Kidney capillary endothelial cell (primary cell): Measurements from ENCODE around the gene RXFP3.
"Not testable (repeated sequence)": the region's sequence is repeated elsewhere in the genome, so short reads cannot be mapped to it uniquely, and the experiment has no call there.

Source experiments
- DNase-seq: peaks from one replicate; pipeline ENCODE4 v3.0.0-alpha.2; 2018; ENCODE audit warnings: low spot score

RXFP3 gene, protein sequence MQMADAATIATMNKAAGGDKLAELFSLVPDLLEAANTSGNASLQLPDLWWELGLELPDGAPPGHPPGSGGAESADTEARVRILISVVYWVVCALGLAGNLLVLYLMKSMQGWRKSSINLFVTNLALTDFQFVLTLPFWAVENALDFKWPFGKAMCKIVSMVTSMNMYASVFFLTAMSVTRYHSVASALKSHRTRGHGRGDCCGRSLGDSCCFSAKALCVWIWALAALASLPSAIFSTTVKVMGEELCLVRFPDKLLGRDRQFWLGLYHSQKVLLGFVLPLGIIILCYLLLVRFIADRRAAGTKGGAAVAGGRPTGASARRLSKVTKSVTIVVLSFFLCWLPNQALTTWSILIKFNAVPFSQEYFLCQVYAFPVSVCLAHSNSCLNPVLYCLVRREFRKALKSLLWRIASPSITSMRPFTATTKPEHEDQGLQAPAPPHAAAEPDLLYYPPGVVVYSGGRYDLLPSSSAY

DNA sequence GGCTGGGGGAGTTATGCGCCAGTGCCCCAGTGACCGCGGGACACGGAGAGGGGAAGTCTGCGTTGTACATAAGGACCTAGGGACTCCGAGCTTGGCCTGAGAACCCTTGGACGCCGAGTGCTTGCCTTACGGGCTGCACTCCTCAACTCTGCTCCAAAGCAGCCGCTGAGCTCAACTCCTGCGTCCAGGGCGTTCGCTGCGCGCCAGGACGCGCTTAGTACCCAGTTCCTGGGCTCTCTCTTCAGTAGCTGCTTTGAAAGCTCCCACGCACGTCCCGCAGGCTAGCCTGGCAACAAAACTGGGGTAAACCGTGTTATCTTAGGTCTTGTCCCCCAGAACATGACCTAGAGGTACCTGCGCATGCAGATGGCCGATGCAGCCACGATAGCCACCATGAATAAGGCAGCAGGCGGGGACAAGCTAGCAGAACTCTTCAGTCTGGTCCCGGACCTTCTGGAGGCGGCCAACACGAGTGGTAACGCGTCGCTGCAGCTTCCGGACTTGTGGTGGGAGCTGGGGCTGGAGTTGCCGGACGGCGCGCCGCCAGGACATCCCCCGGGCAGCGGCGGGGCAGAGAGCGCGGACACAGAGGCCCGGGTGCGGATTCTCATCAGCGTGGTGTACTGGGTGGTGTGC lies at the start of gene RXFP3:
Gene RXFP3 (plus strand): TSS at position 6 of the 636 bp plus-strand sequence. CDS start 355 bp downstream, at position 361.
- no peak for DNase-seq

DNA sequence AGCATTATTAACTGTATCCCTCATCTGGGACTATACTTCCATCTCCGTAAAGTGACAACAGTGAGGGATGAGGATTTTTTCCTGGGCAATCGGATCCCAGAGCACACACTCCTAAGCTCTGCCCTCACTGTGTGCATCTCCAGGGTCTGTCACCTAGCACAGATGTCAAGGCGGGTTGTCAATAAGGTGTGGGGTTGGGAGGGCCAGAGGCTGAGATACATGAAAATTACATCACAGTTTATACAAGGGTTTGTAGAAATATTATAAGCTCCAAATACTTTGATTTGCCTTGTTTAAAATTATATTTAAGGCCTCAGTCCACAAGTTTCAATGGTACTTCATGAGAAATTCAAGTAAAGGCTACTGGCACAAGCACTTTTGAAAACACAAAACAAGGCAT lies 48.9 kb upstream of the RXFP3 start:
- DNase-seq: no peak

DNA sequence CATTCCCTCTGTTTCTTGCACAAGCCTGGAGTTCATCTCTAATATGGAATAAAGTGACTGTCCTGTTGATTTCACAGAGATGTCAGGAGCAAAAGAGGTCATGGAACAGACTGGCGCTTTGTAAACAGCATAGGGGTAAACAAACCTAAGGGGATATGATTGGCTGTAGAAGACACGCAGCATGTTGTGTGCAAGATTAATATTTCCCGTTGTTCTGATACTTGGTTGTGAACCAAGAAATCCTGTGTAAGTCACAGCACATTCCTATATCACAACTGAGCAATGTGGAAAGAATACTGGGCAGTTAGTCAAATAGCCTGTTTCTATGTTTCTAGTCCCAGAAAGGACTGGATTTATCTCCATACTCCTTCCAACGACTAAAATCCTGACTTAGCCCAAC lies 47.6 kb upstream of the RXFP3 start:
- no peak for DNase-seq

DNA sequence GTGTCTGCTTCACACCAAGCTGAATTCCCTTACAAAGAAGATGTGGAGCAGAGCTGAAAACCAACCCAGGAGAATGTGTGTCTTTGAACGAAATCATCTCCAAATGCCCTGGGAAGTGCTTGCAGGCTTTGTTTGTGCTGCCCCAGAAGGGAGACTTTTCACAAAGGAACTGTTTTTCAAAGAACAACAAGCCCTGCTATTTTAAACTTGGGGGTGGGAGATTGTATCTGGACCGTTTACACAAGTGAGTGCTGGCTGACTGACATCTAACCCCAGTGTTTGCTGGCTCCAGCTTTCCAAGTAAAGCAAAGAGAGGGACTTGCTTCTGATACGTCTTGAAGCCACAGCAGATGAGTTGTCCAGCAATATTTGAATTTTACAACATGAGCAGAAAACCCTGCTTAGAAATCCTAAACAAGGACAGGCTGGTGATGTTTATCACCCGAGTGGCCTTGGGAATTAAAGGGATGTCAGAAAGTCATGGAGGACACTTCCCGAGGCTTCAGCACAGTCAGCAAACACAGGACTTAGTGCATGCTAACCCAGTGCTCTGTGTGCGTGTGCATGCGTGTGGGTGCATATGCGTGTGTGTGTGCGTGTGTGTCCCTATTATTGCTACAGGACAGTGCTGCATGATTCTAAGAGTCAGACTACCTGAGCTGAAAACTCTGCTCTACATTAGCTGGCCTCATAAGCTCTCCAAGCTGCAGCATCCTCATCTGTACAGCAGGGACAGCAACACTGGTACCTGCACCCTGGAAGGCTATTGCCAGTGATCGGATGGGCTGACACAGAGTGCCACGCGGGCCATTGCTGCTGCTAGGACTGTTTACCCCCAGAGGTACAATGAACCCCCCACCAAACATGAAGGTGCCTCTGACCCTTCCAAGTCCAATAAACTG lies 45.8 kb upstream of the RXFP3 start:
- no peak for DNase-seq

DNA sequence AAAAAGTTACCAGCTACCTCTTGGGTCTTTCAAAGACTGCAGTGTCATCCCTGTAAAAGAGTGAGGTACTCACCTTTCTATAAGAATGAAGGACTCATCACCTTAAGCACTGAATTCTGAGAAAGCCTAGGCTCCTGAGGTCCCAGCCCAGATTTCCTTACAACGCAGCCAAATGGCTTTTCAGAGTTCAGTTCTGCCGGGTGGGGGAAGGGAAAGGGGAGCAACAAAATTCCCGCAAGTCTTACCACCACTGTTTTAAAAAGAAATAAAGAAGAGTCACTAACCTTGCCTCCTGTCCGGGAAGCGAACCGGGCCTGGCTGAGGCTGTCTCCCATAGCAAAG lies 44.8 kb upstream of the RXFP3 start:
- DNase-seq: no peak

DNA sequence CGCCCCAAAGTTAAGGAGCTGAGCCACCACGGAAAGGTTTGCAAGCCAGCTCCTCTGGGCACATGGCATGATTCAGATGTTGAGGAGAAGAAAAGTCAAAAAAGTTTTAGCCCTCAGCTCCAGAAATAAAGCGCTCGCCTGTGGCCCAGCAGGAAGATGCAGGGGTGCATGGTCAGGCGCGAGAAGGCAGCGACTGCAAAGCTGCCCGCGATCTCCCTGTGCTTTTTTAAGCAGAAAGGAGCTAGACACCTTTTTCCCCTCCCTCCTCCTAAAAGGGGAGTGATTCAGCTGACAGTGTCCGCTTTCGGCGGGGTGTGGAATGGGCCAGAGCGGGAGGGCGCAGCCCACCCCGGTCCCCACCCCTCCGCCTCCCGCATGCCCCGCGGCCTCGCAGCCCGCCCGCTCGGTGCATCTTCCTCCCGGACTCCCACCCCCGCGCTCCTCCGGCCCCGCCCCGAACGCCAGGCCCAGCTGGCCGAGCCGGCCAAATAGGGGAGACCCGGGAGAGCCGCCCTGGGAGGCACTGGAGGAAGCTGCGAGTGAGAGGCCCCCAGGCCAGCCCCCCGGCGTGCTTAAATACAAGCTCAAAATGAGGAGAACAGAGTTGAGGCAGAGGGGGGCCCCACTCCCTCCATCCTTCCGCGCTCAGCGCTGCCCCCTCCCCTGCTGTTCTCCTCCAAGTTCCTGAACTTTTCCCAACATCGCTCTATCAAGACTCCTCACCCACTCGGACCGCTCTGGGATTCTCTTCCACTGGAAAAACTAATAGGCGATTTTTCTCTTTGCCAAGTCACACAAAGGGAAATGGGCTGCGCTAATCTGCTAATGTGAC lies 44.2 kb upstream of the RXFP3 start, which contains the start of gene ADAMTS12:
Gene ADAMTS12 (minus strand): TSS at position 203 of the 832 bp plus-strand sequence. CDS start 134 bp downstream, at position 69.
- DNase-seq: no peak

DNA sequence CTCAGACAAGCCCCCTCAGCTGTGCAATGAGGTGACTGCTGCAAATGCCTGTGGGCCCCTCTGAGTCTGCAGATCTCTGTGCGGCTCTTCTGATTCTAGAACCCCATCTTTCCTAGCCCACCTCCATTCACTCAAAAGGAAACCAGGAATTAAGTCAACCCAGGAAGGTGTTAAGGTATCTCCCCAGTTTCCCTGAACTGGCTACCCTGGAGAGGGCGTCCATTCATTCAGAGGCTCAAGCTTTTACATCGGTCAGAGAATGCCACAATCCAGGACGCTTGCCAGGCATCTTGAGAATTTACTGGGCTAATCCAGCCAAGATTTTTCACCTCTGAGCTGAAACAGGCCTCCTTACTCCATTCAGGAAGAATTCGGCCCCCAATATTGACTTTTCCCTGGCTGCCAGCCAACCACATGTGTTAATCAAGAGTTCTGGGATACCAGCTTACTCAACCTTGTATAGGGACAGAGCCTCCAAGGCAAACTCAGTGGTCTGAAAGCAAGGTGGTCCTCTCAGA lies 43.5 kb upstream of the RXFP3 start:
- DNase-seq: no peak

DNA sequence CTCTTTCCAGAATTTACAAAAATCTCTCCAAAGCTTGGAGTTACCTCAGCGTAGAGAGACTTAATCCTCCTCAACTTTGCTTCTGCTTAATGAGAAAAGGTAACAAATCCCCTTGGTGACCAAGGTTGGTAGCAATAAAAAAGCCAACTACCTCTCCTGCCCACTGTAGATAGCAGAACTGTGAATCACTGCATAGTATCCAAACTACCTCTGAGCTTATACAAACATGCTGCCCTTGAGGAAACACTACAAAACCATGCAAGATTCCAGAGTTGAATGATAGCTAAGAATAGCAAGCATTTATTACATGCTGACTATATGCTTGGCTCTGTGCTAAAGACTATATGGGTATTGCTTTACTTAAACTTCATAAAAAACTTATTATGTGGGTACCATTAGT lies 41.6 kb upstream of the RXFP3 start:
- DNase-seq: no peak

DNA sequence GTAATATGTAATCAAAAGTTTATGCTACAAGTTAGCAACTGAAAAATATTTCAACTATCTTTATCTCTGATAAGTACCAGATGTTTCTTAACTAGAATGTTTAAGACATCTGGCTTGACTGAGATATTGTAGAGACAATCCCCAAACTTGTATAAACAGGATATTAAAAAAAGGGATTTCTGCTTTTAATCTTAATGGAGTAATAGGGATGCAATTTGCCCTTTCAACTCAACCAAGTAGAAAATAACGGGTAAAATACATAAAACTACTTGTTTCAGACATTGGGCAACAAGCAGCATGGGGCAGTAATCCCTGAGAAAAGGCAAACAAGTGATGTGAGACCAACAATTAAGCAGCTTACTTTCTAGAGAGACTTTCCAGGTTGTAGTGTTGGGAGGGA lies 35.0 kb upstream of the RXFP3 start:
- DNase-seq: no peak

DNA sequence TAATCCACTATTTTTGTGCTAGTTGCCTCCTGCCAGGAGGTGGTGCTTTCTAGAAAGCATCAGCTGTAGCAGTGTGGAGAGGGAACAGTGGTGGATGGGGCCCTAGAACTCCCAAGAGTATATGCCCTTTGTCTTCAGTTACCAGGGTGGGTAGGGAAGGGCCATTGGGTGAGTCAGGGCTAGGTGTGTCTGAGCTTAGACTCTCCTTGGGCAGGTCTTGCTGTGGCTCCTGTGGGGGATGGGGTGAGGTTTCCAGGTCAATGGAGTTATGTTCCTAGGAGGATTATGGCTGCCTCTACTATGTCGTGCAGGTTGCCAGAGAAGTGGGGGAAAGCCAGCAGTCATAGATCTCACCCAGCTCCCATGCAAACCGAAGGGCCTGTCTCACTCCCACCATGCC lies 33.1 kb upstream of the RXFP3 start:
- no peak for DNase-seq

DNA sequence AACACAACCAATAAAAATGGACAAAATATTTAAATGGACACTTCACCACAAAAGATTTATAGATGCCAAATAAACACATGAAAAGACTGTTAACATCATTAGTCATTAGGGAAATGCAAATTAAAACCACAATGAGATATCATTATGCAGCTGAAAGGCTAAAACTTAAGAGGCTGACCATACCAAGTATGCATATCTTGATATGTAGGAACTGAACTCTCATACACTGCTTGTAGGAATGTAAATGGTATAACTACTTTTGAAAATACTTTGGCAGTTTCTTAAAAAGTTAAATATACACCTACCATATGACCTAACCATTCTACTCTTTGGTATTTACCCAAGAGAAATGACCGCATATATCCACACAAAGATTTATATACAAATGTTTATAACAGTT lies 30.8 kb upstream of the RXFP3 start:
- DNase-seq: no peak

DNA sequence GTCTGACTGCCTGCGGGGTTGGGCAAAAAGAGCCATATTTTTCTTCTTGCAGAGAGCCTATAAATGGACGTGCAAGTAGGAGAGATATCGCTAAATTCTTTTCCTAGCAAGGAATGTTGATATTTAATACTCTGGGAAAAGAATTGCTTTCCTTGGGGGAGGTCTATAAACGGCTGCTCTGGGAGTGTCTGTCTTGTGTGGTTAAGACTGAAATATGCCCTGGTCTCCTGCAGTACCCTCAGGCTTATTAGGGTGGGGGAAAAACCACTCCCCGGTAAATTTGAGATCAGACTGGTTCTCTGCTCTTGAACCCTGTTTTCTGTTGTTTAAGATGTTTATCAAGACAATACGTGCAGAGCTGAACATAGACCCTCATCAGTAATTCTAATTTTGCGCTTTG lies 29.9 kb upstream of the RXFP3 start:
- not testable (repeated sequence) for DNase-seq

DNA sequence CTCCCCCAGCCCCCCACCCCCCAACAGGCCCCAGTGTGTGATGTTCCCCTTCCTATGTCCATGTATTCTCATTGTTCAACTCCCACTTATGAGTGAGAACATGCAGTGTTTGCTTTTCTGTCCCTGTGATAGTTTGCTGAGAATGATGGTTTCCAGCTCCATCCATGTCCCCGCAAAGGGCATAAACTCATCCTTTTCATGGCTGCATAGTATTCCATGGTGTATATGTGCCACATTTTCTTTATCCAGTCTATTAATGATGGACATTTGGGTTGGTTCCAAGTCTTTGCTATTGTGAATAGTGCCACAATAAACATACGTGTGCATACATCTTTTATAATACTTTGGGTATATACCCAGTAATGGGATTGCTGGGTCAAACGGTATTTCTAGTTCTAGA lies 21.3 kb upstream of the RXFP3 start:
- not testable (repeated sequence) for DNase-seq

DNA sequence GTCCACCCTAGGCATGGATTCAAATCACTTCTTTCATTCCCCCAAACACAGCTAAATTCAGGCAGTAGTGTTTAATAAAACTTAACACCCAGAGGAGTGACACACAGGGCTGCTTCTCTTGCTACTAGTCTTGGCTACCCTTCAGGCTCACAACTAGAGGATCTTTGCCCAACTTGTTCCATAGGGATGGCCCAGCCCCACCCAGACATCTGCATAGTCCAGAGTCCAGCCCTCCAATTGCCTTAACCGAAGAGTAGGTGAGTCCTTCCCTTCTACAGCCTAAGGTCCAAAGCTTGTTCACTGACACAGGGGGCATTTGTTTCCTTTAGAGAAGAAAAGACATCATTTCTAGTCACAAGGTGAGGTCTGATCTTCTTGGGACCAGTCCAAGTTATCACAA lies 15.2 kb upstream of the RXFP3 start:
- DNase-seq: no peak

DNA sequence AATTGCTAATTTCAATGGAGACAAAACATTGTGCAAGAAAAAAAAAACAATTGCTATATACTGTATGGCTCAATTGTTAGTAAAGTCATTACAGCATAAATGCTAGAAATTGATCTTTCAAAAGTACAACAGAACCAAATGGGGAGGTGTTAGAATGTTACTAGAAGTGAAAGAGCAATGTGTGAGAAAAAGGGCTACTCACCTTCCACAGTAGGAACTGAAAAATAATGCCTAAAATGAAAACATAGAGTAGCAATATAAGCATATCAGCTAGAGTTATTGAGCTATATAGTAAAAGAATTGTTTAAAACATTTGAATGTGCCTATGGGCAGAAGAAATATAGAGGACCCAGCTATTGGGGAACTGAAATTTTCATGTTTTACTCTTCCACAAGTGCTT lies 10.9 kb upstream of the RXFP3 start:
- DNase-seq: no peak

DNA sequence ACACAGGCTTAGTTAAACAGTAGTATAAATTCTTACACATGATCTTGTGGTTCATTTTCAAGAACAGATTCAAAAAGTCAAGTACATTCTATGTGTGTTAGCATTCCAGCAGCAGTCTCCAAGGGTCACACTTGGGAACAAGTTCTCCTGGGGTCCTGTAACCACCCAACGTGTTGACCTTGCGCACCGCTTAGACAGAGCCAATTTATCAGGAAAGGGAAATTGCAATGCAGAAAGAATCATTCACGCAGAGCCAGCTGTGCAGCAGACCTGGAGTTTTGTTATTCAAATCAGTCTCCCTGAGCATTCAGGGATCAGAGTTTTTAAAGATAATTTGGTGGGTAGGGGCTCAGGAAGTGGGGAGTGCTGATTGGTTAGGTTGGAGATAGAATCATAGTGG lies 8.5 kb upstream of the RXFP3 start:
- DNase-seq: no peak

DNA sequence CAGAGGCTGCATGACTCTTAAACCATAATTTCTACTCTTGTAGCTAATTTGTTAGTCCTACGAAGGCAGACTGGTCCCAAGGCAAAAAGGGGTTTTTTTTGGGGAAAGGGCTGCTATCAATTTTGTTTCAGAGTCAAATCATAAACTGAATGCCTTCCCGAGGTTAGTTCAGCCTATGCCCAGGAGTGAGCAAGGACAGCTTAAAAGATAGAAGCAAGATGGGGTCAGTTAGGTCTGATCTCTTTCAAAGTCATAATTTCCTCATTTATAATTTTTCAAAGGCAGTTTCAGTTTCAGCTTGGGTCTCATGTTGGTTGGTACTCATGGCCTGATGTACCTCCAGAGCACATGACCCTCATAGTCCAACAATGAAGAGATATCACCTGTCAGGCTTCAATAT lies 7.9 kb upstream of the RXFP3 start:
- DNase-seq: no peak

DNA sequence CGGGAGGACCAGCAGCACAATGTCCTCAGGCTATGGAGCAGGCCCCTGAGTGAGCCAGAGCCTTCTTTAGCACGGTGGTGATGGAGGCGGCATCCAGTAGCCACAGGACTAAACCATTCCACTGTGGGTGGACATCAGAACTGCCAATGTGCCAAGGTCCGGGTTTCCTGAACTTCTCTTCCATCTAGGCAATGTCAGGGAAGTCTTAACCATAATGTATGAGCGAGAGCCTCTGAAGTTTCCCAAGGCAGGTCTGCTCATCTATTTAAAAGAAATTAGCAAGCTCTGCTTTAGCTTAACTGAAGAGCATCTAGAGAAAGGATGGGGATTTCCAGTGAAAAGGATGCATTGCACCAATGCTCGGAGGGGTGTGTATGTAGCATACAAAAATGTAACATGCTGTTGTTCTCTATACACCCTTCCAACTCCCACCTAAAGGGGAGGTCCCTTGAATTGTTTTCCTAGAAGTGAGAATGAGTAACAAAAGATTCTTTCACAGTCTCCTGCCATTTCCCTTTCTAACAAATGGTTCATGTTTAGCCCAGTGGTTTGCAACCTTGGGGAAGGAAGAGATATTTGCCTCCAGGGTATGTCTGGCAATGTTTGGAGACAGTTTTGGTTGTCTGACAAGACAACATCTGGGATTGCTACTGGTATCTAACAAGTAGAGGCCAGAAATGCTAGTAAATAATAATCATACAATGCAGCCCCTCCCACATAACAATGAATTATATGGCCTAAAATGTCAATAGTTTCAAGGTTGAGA lies 6.1 kb upstream of the RXFP3 start:
- no peak for DNase-seq

DNA sequence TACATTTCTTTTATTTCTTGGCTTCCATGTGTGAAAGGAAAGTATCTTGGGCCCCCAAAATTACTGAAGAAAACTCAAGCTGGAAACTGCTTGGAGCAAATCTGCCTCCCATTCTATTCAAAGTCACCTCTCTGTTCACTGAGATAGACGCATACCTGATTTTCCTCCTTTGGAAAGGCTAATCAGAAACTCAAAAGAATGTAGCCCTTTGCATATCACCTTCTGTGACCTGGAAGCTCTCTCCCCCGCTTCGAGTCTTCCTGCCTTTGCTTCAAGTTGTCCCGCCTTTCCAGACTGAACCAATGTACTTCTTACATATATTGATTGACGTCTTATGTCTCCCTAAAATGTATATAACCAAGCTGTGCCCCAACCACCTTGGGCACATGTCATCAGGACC lies 5.0 kb upstream of the RXFP3 start:
- DNase-seq: no peak

DNA sequence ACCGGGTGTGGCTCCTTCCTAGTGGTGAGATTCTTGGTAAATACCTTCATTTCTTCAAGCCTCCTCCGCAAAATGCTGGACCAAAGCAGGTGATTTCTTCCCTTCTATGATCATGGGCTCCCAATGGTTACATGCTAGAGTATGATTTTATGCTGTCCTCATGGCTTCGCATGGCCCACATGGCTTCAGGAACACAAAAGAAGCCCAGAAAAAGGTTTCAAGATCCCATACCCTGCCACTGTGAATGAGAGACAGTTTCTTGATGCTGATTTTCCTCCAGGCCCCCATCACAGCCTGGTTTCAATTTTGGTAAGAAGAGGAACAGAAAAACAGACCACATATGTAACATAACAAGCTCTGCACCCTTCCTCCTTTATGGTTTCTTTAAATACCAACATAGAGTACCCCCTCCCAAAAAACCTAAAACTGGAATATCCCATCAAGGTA lies 2.4 kb upstream of the RXFP3 start:
- no peak for DNase-seq

DNA sequence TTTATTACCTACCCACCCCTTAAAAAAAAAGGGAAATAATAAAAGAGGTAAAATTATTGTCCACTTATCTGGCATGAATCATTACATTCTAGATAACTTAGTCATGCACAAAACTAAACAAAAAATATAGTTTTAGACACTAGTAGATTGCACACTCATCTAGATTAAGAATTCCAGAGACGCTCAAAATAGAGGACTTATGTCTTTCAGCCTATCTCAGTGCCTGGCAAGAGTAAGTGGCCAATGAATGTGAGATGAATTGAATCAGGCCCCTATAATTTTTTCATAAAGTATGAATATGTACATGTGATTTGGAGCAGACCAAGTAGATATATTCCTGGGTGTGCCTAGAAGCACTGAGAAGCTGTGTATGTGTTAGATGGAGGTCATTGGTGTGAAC lies 2.0 kb upstream of the RXFP3 start:
- peak; percentile 17 for DNase-seq
